NCI-H2227 (cell line): ENCODE measurements around the gene ZNF672.

Source experiments
- DNase-seq: peaks from one replicate; lab custom pipeline; 2025; ENCODE audit not compliant: unreplicated experiment; lab: John Stamatoyannopoulos, UW

Gene ZNF672

DNA sequence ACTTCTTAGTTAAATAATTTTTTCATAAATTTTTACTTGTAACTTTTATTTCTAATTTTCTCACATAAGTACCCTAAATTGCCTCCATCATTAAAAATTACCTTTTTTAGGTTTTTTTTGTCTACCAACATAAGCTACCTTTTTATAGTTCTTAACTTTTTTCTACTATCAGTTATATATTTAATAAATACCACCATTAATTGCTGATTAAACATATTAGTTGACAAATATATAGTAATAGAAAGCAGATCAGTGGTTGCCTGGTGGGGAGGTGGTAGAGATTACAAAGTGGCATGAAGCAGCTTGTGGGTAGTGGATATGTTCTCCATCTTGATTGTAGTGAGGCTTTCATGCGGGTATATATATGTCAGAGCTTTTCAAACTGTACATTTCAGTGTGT, 6.2 kb upstream of the ZNF672 start:
- DNase-seq, result no peak

DNA sequence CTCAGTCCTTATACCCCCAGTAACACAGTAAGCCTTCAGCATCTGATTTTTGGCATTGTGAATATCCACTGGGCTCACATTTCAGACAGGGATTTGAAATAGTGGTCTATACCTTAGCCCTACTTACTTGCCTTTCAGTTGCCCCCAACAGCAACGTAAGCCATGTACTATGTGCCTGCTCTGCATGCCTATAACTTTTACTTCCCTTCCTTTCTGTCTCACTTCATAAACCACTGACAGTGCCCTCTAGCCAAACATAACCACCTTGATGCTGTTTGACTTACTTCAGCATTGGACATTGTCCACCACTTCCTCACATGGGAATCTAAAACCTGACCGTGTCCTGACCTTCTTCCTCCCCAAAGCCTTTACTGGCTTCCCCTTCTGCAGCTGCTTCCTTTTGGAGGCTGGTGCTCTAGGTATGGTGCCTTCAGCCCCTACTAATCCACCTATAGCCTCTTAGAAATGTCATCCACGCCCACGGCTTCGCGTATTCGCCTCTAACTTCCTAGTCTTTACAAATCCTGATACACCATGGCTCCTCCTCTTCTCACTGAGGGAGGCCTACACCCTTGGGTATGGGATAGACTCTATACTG, 3.6 kb upstream of the ZNF672 start:
- no peak for DNase-seq

GRCh38 chr1:248837045-248837780, 811 bp upstream of the ZNF672 start:
- no peak for DNase-seq

- DNase-seq, result peak; percentile 91
These were observed 538 bp downstream of the ZNF672 start for GRCh38 chr1:248838357-248839167.

GRCh38 chr1:248839168-248839555, 1.1 kb downstream of the ZNF672 start:
- DNase-seq, result no peak

- DNase-seq, result no peak
These were observed 2.9 kb downstream of the ZNF672 start for GRCh38 chr1:248840946-248841345.

DNA sequence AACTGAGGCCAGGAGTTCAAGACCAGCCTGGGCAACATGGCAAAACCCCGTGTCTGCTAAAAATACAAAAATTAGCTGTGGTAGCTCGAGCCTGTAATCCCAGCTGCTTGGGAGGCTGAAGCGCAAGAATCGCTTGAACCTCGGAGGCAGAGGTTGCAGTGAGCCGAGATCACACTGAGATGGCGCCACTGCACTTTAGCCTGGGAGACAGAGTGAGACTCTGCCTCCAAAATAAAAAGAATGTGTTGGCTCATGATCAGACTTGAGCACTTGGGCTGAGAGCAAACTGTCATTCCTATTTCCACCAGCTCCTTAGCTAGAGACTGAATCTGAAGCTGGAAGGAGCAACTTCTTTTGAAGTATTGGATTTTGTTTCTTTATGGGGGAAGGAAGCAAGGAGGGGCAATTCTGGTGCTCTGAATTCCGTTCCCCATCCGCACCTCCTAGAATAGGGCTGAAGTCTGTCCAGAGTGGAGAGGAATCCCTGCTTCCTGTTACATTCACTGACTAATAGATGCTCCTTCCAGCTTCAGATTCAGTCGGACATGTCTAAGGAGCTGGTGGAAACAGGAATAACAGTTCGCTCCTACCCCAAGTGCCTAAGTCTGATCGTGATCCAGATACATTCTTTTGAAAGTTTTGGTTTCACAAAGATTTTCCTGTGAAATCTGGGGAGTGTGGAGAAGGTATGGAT, 3.8 kb downstream of the ZNF672 start:
- peak; percentile 16 for DNase-seq

DNA sequence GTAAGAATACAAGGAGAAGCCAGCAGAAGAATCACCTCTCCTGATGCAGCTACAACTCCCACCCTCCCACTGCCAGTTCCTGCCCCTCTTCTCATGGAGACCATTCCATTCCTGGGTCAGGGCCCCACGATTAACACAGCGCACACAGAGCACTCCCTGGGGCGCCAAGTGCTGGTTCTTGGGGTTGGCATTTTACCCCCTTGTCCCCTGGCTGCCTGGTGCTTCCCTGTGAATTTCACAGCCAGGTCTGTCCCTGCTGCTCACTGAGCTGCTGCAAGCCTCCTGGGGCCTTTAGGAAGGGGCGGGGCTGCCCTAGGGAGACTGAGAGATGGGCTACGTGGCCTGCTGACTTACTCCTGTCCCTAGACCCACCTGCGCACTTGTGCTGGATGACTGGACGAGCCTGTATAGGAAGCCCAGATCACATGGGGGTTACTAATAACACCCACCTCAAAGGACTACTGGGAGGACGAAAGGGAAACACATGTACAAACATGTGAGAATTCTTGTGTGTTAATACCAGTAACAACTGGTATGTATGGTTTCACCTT, 4.8 kb downstream of the ZNF672 start:
- no peak for DNase-seq

DNA sequence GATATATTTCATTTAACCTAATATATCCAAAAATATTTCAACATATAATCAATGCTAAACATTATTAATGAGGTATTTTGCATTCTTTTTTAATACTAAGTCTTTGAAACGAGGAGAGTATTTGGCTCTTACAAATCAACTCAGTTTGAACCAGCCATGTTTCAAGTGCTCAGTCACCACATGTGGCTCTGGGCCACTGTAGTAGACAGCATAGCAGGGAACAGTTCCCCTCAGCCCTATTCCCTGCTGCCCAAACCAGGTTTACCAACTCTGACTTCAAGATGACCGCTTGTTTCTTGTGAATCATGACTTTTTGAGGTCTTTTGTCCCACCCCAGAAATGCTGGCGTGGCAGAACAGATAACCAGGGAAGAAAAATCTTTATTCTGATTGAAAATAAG, 5.7 kb downstream of the ZNF672 start:
- DNase-seq, result no peak

- no peak for DNase-seq
These were observed 6.5 kb downstream of the ZNF672 start for GRCh38 chr1:248844526-248844925.

DNA sequence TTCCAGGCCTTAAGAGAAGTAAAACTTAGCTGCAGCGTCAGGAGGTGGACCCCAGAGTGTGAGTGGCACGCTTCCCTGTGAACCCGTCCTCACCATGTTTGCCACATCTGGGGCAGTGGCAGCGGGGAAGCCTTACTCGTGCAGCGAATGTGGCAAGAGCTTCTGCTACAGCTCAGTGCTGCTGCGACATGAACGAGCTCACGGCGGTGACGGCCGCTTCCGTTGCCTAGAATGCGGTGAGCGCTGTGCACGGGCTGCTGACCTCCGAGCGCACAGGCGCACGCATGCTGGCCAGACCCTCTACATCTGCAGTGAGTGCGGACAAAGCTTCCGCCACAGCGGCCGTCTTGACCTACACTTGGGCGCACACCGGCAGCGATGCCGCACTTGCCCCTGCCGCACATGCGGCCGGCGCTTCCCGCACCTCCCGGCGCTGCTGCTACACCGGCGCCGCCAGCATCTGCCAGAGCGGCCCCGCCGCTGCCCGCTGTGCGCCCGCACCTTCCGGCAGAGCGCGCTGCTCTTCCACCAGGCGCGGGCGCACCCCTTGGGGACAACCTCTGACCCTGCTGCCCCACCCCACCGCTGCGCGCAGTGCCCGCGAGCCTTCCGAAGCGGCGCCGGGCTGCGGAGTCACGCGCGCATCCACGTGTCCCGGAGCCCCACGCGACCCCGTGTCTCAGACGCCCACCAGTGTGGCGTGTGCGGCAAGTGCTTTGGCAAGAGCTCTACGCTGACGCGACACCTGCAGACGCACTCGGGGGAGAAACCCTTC, 9.3 kb downstream of the ZNF672 start:
- no peak for DNase-seq

DNA sequence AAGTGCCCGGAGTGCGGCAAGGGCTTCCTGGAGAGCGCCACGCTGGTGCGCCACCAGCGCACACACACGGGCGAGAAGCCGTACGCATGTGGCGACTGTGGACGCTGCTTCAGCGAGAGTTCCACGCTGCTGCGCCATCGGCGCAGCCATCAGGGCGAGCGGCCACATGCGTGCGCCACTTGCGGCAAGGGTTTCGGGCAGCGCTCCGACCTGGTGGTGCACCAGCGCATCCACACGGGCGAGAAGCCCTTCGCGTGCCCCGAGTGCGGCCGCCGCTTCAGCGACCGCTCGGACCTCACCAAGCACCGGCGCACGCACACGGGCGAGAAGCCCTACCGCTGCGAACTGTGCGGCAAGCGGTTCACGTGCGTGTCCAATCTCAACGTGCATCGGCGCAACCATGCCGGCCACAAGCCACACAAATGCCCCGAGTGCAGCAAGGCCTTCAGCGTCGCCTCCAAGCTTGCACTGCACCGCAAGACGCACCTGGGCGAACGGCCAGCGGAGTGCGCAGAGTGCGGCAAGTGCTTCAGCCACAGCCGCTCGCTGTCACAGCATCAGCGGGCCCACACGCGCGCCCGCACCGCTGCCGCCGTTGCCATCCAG, 10.0 kb downstream of the ZNF672 start:
- no peak for DNase-seq

DNA sequence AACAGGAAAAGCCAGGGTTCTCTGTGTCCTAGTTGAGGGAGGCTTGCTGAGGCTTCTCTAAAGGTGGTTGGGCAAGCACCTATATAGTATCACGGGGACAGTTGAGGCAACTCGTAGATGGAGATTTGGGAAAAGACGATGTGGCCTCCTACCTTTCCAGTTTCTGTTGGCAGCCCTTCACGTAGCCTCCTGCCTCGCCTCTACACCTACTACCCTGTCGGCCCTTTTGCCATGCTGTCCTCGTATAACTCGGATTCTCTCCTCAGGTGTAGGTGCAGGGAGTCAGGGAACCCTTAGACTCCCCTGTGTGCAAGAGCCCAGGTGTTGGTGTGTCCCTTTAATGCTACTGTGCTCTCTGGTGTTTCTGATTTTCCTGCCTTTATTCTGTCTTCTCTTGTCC, 10.6 kb downstream of the ZNF672 start:
- no peak for DNase-seq

DNA sequence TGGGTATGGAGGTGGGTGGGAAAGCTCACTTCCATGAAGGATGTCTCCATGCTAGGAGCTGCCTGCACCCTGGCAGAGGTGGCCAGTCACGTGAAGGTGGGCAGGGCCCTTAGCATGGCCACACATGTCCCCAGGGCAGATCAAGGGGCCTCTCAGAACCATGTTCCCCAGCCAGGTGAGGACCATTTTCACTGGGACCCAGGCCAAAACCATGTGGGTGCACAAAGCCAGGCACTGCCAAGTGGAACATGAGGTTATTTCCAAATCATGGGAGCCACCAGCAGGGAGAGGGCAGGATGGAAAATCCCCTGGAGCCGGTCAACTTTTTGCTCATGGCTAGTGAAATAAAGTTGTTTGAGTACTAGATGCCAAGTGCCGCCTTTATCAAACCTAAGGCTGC, 11.1 kb downstream of the ZNF672 start:
- DNase-seq, result no peak

DNA sequence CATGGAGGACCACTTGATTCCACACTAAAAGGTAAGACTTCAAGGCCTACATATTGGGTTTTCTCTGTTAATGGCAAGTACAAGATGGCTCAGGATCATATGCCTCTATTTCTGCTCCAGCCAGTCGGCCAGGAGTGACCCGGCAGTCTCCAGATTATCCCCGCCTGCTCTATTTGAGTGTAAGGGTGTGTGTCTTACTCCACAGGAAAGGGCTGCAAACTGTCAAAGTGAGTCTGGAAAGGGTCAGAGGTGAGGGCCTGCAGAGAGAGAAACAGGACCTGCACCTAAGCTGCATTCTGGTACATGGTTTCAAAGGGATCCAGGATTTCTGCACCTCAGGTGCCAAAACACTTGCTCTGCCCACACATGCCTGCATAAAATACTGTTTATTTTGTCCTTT, 11.6 kb downstream of the ZNF672 start:
- DNase-seq, result no peak

DNA sequence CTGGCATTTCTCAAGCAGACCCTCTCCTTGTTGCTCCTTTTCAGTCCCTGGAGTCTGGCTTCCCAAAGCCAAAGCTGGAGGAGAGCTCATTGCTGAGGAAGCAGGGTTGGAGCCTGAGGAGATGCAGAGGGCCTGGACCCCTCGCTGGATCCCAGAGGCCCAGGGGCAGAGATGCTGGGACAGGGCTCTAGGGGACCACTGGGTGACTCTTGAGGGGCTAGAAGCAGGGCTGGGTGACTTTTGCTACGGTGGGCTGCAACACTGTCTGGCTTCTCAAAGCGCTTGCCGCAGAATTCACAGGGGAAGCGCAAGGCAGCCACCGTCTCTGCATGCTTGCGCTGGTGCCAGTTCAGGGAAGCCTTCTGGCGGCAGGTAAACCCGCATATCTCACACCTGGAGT, 12.1 kb downstream of the ZNF672 start:
- no peak for DNase-seq

GRCh38 chr1:248850536-248851251, 12.7 kb downstream of the ZNF672 start:
- no peak for DNase-seq

DNA sequence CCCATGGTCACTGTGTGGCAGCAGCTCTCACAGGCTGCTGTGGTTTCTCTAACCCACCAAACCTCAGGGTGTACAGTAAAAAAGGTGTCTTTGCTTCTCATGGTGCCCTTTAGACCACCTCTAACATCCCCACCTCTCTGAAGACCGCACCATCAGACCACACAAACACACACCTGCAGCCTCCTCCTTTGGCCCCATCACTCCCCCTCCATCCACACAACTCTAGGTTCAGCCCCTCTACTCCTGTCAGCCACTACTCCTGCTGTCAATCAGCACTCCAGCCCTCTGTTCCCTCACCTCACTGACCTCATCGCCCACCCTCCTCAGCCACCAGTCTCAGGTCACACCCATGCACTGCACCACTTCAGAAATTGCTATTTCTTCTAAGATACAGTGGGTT, 13.4 kb downstream of the ZNF672 start:
- no peak for DNase-seq
